ENCODE data around the gene DUSP16. TPM values are rescaled to one million over a fixed set of nuclear protein-coding genes. Genes with fewer than 3 reads are reported as not detected.

DUSP16 gene
- total RNA-seq, 2 donors from 2014 or later, result 12.9 to 23.4 TPM

- Histone ChIP-seq H3K4me3 (no peak overlapping the region), H3K9me3 (no peaks in the 10 kb centered on the region), H3K36me3 (no peaks in the 10 kb centered on the region), H3K27ac (no peak overlapping the region), H3K4me1 (ENCODE audit: control insufficient read depth in 1 of 2, low read depth in 2 of 2) (peaks cover 9 to 20% of the 10 kb centered on the region in 2 donors), H3K27me3 (replicated peaks; ENCODE audit: insufficient read depth) (no peaks in the 10 kb centered on the region)
- no peak for TF ChIP-seq CTCF (IDR thresholded peaks at IDR 0.05)
- DNase-seq (ENCODE audit: low spot score) (no peak), ATAC-seq (ENCODE audit: insufficient number of reproducible peaks, low FRiP score, low read depth) (no peak)
Measured at GRCh38 chr12:12608557-12608957, 45.9 kb upstream of the DUSP16 start.

- Histone ChIP-seq H3K4me1 (ENCODE audit: control insufficient read depth in 1 of 2, low read depth in 2 of 2) (peaks cover 4 to 6% of the 10 kb centered on the region in 2 donors), H3K4me3 (no peak overlapping the region), H3K36me3 (no peaks in the 10 kb centered on the region), H3K9me3 (no peaks in the 10 kb centered on the region), H3K27me3 (replicated peaks; ENCODE audit: insufficient read depth) (no peaks in the 10 kb centered on the region), H3K27ac (no peak overlapping the region)
- TF ChIP-seq CTCF (IDR thresholded peaks at IDR 0.05), result no peak
- no peak for ATAC-seq (ENCODE audit: insufficient number of reproducible peaks, low FRiP score, low read depth)
- DNase-seq (ENCODE audit: low spot score), result no peak
Measured at GRCh38 chr12:12606781-12607589, 44.3 kb upstream of the DUSP16 start.

GRCh38 chr12:12604740-12605139 lies 42.1 kb upstream of the DUSP16 start:
- ATAC-seq (ENCODE audit: insufficient number of reproducible peaks, low FRiP score, low read depth) (no peak), DNase-seq (ENCODE audit: low spot score) (no peak)
- H3K4me1 ChIP-seq (ENCODE audit: control insufficient read depth in 1 of 2, low read depth in 2 of 2), result no peaks in the 10 kb centered on the region
- H3K27me3 ChIP-seq (replicated peaks; ENCODE audit: insufficient read depth), result no peaks in the 10 kb centered on the region
- no peaks in the 10 kb centered on the region for H3K9me3 ChIP-seq
- H3K27ac ChIP-seq, result no peak overlapping the region
- TF ChIP-seq CTCF (IDR thresholded peaks at IDR 0.05), result no peak
- no peaks in the 10 kb centered on the region for H3K36me3 ChIP-seq
- H3K4me3 ChIP-seq, result no peak overlapping the region

- ATAC-seq (ENCODE audit: insufficient number of reproducible peaks, low FRiP score, low read depth), result no peak
Measured at GRCh38 chr12:12600659-12601058, 38.0 kb upstream of the DUSP16 start.

More at GRCh38 chr12:12600659-12601058, 38.0 kb upstream of the DUSP16 start:
- Histone ChIP-seq H3K27ac (no peak overlapping the region), H3K27me3 (replicated peaks; ENCODE audit: insufficient read depth) (no peaks in the 10 kb centered on the region), H3K9me3 (no peaks in the 10 kb centered on the region), H3K4me3 (no peak overlapping the region), H3K36me3 (no peaks in the 10 kb centered on the region), H3K4me1 (ENCODE audit: control insufficient read depth in 1 of 2, low read depth in 2 of 2) (no peaks in the 10 kb centered on the region)
- TF ChIP-seq CTCF (IDR thresholded peaks at IDR 0.05), result no peak
- no peak for DNase-seq (ENCODE audit: low spot score)

All from thoracic aorta (tissue), 2 donors.